ENCODE data around the gene ZMAT2.

DNA sequence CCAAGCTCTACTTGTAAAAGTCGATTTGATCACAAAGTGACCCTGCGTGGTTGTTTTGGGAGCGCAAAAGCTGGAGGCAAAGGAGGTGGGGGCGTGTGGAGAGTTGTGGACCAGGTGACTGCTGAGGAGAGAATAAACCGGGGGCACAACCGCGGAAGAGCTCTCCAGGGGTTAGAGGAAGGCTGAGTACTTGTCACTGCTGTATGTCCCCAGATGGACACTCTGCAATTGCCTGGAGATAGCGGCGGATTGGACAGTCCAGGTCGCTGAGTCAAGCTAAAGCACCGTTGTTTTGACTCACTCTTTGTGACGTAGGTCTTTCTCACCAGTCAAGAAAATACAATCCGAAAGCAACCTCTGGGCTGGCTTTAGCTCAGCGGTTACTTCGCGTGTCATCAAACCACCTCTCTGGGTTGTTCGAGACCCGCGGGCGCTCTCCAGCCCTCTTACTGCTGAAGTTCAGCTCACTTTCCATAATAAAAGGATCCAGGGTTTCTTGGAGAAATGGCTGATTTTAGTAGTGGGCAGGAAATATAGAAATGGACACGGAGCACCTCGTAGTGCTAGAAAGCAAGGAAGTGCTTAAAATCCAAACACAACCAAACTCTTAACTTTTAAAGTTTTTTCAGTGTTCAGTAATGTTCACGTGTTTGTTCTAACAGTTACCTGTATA lies 25.7 kb downstream of the ZMAT2 start:
- TF ChIP-seq CTCF (IDR thresholded peaks at IDR 0.05; ENCODE audit: low read depth, low read length) (no peak), EZH2phosphoT487 (IDR thresholded peaks at IDR 0.05; ENCODE audit: low read depth) (no peak)
